Ectodermal cell (in vitro differentiated cells): ENCODE data around the gene MAP1B.

Experiments
- H3K27ac ChIP-seq: 2 replicates; pipeline ENCODE4 v1.7.0; 2013; ENCODE audit warnings: mild to moderate bottlenecking, low read depth, low read length; ENCODE audit not compliant: insufficient read depth, poor library complexity, severe bottlenecking
- H3K27me3 ChIP-seq: 2 replicates; pipeline ENCODE4 v1.7.0; 2013; ENCODE audit warnings: mild to moderate bottlenecking, low read length; ENCODE audit not compliant: insufficient read depth, control insufficient read depth, poor library complexity, severe bottlenecking
- H3K36me3 ChIP-seq: one replicate; pipeline ENCODE4 v1.7.0; 2013; ENCODE audit warnings: low read length; ENCODE audit not compliant: control insufficient read depth, insufficient read depth
- H3K4me1 ChIP-seq: one replicate; pipeline ENCODE4 v1.7.0; 2013; ENCODE audit warnings: low read length; ENCODE audit not compliant: control insufficient read depth, insufficient read depth
- H3K4me3 ChIP-seq: 2 replicates; pipeline ENCODE4 v1.7.0; 2013; ENCODE audit warnings: low read depth, low read length, control low read depth; ENCODE audit not compliant: insufficient read depth
- H3K9me3 ChIP-seq: 2 replicates; pipeline ENCODE4 v1.7.0; 2013; ENCODE audit warnings: mild to moderate bottlenecking, low read length, moderate library complexity; ENCODE audit not compliant: control insufficient read depth
- WGBS, 2 experiments: methylation state at CpG; one replicate each; pipeline ENCODE4 v1.1.7; 2013; ENCODE audit warnings: missing lambda C conversion rate in 2 of 2; 5-methylcytosine and 5-hydroxymethylcytosine counted together

MAP1B gene

GRCh38 chr5:72228960-72229359 lies 121.7 kb downstream of the MAP1B start:
- Histone ChIP-seq H3K4me1 (no peaks in the 10 kb centered on the region), H3K36me3 (peaks cover 16% of the 10 kb centered on the region), H3K9me3 (no peaks in the 10 kb centered on the region), H3K27ac (no peak overlapping the region), H3K4me3 (no peak overlapping the region), H3K27me3 (no peaks in the 10 kb centered on the region)
- WGBS, 2 experiments = 89 to 90% methylated on average over 3 of the region's 3 CpGs

GRCh38 chr5:72231991-72232703 lies 124.9 kb downstream of the MAP1B start:
- H3K9me3 ChIP-seq = no peaks in the 10 kb centered on the region
- no peaks in the 10 kb centered on the region for H3K4me1 ChIP-seq
- H3K27ac ChIP-seq = no peak overlapping the region
- H3K36me3 ChIP-seq = peaks cover 15% of the 10 kb centered on the region
- no peaks in the 10 kb centered on the region for H3K27me3 ChIP-seq
- no peak overlapping the region for H3K4me3 ChIP-seq
- 90 to 97% methylated on average over 4 to 5 of the region's 6 CpGs for WGBS, 2 experiments

- H3K9me3 ChIP-seq = no peaks in the 10 kb centered on the region
These were observed 125.6 kb downstream of the MAP1B start for GRCh38 chr5:72232838-72233237.

GRCh38 chr5:72233835-72234234 lies 126.6 kb downstream of the MAP1B start:
- H3K4me3 ChIP-seq = no peak overlapping the region
- H3K36me3 ChIP-seq = peaks cover 11% of the 10 kb centered on the region
- no peak overlapping the region for H3K27ac ChIP-seq
- 100% methylated on average over 1 of the region's 1 CpG; no CpG with 5 or more reads in 1 of the 2 experiments for WGBS, 2 experiments
- no peaks in the 10 kb centered on the region for H3K9me3 ChIP-seq
- H3K4me1 ChIP-seq = peaks cover 5% of the 10 kb centered on the region
- no peaks in the 10 kb centered on the region for H3K27me3 ChIP-seq

More at GRCh38 chr5:72232838-72233237, 125.6 kb downstream of the MAP1B start:
- Histone ChIP-seq H3K4me1 (no peaks in the 10 kb centered on the region), H3K27ac (no peak overlapping the region), H3K4me3 (no peak overlapping the region), H3K36me3 (peaks cover 11% of the 10 kb centered on the region), H3K27me3 (no peaks in the 10 kb centered on the region)
- 94 to 98% methylated on average over 2 of the region's 2 CpGs for WGBS, 2 experiments

GRCh38 chr5:72234265-72234700 lies 127.0 kb downstream of the MAP1B start:
- H3K27me3 ChIP-seq = no peaks in the 10 kb centered on the region
- H3K27ac ChIP-seq = no peak overlapping the region
- no peaks in the 10 kb centered on the region for H3K9me3 ChIP-seq
- H3K4me1 ChIP-seq = peaks cover 9% of the 10 kb centered on the region
- peaks cover 11% of the 10 kb centered on the region for H3K36me3 ChIP-seq
- H3K4me3 ChIP-seq = no peak overlapping the region

GRCh38 chr5:72234868-72235267 lies 127.6 kb downstream of the MAP1B start:
- Histone ChIP-seq H3K4me1 (peaks cover 9% of the 10 kb centered on the region), H3K27me3 (no peaks in the 10 kb centered on the region), H3K27ac (no peak overlapping the region), H3K9me3 (no peaks in the 10 kb centered on the region), H3K4me3 (no peak overlapping the region), H3K36me3 (peaks cover 11% of the 10 kb centered on the region)
- 82 to 94% methylated on average over 1 of the region's 1 CpG for WGBS, 2 experiments

GRCh38 chr5:72235725-72236124 lies 128.4 kb downstream of the MAP1B start:
- Histone ChIP-seq H3K36me3 (peaks cover 11% of the 10 kb centered on the region), H3K4me3 (no peak overlapping the region), H3K9me3 (no peaks in the 10 kb centered on the region), H3K27ac (no peak overlapping the region), H3K4me1 (peaks cover 9% of the 10 kb centered on the region), H3K27me3 (no peaks in the 10 kb centered on the region)
- WGBS, 2 experiments = 73 to 80% methylated on average over 1 of the region's 1 CpG

GRCh38 chr5:72237415-72237814 lies 130.1 kb downstream of the MAP1B start:
- no peaks in the 10 kb centered on the region for H3K9me3 ChIP-seq
- H3K4me3 ChIP-seq = no peak overlapping the region
- peaks cover 7% of the 10 kb centered on the region for H3K36me3 ChIP-seq
- H3K27me3 ChIP-seq = no peaks in the 10 kb centered on the region
- peaks cover 22% of the 10 kb centered on the region for H3K4me1 ChIP-seq
- WGBS, 2 experiments = 92 to 94% methylated on average over 2 of the region's 2 CpGs
- H3K27ac ChIP-seq = no peak overlapping the region

GRCh38 chr5:72237879-72238278 lies 130.6 kb downstream of the MAP1B start:
- Histone ChIP-seq H3K27me3 (no peaks in the 10 kb centered on the region), H3K9me3 (no peaks in the 10 kb centered on the region), H3K4me1 (peaks cover 26% of the 10 kb centered on the region), H3K4me3 (no peak overlapping the region), H3K27ac (no peak overlapping the region), H3K36me3 (peaks cover 7% of the 10 kb centered on the region)
- WGBS, 2 experiments = 83 to 100% methylated on average over 2 to 3 of the region's 3 CpGs

- Histone ChIP-seq H3K36me3 (peaks cover 7% of the 10 kb centered on the region), H3K4me1 (peaks cover 29% of the 10 kb centered on the region), H3K9me3 (no peaks in the 10 kb centered on the region), H3K4me3 (no peak overlapping the region), H3K27me3 (no peaks in the 10 kb centered on the region), H3K27ac (no peak overlapping the region)
- 42 to 50% methylated on average over 5 of the region's 5 CpGs for WGBS, 2 experiments
These were observed 131.6 kb downstream of the MAP1B start for GRCh38 chr5:72238712-72239445.
